ENCODE data around the gene ADIPOQ. TPM values are rescaled to one million over a fixed set of nuclear protein-coding genes. Genes with fewer than 3 reads are reported as not detected.
"Not testable (repeated sequence)": the region's sequence is repeated elsewhere in the genome, so short reads cannot be mapped to it uniquely, and the experiment has no call there.

ADIPOQ gene
- total RNA-seq, 1 experiment from 2014 or later, result not detected

- Mint-ChIP-seq H3K9me3 (no peaks in the 10 kb centered on the region), H3K4me1 (peaks cover 29 to 40% of the 10 kb centered on the region in 2 experiments), H3K27ac (peak overlapping the region in 1 of 3 experiments; percentile 58; a peak in 1 of 7 replicates), H3K27me3 (ENCODE audit: low read depth) (peaks cover 27% of the 10 kb centered on the region), H3K4me3 (no peak overlapping the region), H3K36me3 (ENCODE audit: insufficient read depth in 1 of 3, low read depth in 3 of 3) (no peaks in the 10 kb centered on the region)
- Histone ChIP-seq H4K91ac (ENCODE audit: insufficient read length, low read depth, low read length) (no peak overlapping the region), H3K14ac (ENCODE audit: insufficient read depth, low read length) (no peak overlapping the region), H2AK5ac (ENCODE audit: insufficient read length, low read length) (no peak overlapping the region), H4K20me1 (ENCODE audit: control insufficient read depth, insufficient read depth, insufficient read length) (no peaks in the 10 kb centered on the region), H3K4me1 (ENCODE audit: insufficient read depth, low read length) (no peaks in the 10 kb centered on the region; the same call in 1 of the 2 replicates), H3K23me2 (ENCODE audit: insufficient read length, low read depth, low read length, poor library complexity, severe bottlenecking) (peaks cover 8% of the 10 kb centered on the region), H3K27me3 (ENCODE audit: insufficient read depth, low read length) (peaks cover 2% of the 10 kb centered on the region; the same call in 1 of the 2 replicates), H4K8ac (replicated peaks; ENCODE audit: insufficient read length, low read depth, low read length) (no peak overlapping the region), H3K27ac (ENCODE audit: insufficient read length, low read depth, low read length) (no peak overlapping the region), H2BK15ac (ENCODE audit: low read depth, low read length) (no peak overlapping the region), H3K23ac (ENCODE audit: insufficient read length, low read depth, low read length) (no peak overlapping the region), H3K79me1 (ENCODE audit: insufficient read depth, low read depth, low read length, poor library complexity, severe bottlenecking) (no peaks in the 10 kb centered on the region), H2BK120ac (ENCODE audit: low read depth, low read length, poor library complexity, severe bottlenecking) (no peak overlapping the region), H2BK12ac (ENCODE audit: insufficient read length, low read depth, low read length) (no peak overlapping the region), H4K5ac (ENCODE audit: insufficient read length, low read depth, low read length) (no peak overlapping the region), H2AFZ (ENCODE audit: low read length) (peak overlapping the region; percentile 97), H3K9ac (ENCODE audit: extremely low read depth, insufficient read length, low read length) (no peak overlapping the region), H2BK20ac (ENCODE audit: low read depth, low read length, poor library complexity, severe bottlenecking) (no peak overlapping the region), H3K79me2 (ENCODE audit: insufficient read depth, low read length) (no peaks in the 10 kb centered on the region), H2BK5ac (ENCODE audit: insufficient read length, low read length) (no peak overlapping the region), H3K9me3 (ENCODE audit: control insufficient read depth, low read depth, low read length) (no peaks in the 10 kb centered on the region), H3T11ph (ENCODE audit: low read length) (no peak overlapping the region), H3K4me2 (ENCODE audit: insufficient read depth, insufficient read length, low read length) (no peak overlapping the region), H3K56ac (ENCODE audit: insufficient read length, low read depth, low read length) (no peak overlapping the region), H3K18ac (ENCODE audit: insufficient read length, low read depth, low read length) (no peak overlapping the region), H3K4ac (ENCODE audit: low read depth, low read length) (no peak overlapping the region)
- peak; percentile 82 for TF ChIP-seq CTCF (conservative IDR thresholded peaks at IDR 0.05)
- no peak for DNase-seq
- WGBS (ENCODE audit: extremely low coverage, insufficient read length, low lambda C conversion rate), result no CpG with 5 or more reads among the region's 11 CpGs
Observed at GRCh38 chr3:186821429-186822387, 20.8 kb upstream of the ADIPOQ start.

GRCh38 chr3:186822388-186822759 lies 20.1 kb upstream of the ADIPOQ start:
- not testable (repeated sequence) for H3K4me1 ChIP-seq (ENCODE audit: insufficient read depth, low read length); H3K23ac ChIP-seq (ENCODE audit: insufficient read length, low read depth, low read length); H3K9ac ChIP-seq (ENCODE audit: extremely low read depth, insufficient read length, low read length); DNase-seq; H3K36me3 Mint-ChIP-seq (ENCODE audit: insufficient read depth in 1 of 3, low read depth in 3 of 3); H2BK12ac ChIP-seq (ENCODE audit: insufficient read length, low read depth, low read length); H2AK5ac ChIP-seq (ENCODE audit: insufficient read length, low read length); H3K4me2 ChIP-seq (ENCODE audit: insufficient read depth, insufficient read length, low read length); H3K27me3 ChIP-seq (ENCODE audit: insufficient read depth, low read length); H3T11ph ChIP-seq (ENCODE audit: low read length); H3K79me1 ChIP-seq (ENCODE audit: insufficient read depth, low read depth, low read length, poor library complexity, severe bottlenecking); H3K18ac ChIP-seq (ENCODE audit: insufficient read length, low read depth, low read length); H3K27ac ChIP-seq (ENCODE audit: insufficient read length, low read depth, low read length); H4K91ac ChIP-seq (ENCODE audit: insufficient read length, low read depth, low read length); H4K20me1 ChIP-seq (ENCODE audit: control insufficient read depth, insufficient read depth, insufficient read length); H4K5ac ChIP-seq (ENCODE audit: insufficient read length, low read depth, low read length); H3K4me3 Mint-ChIP-seq; H4K8ac ChIP-seq (replicated peaks; ENCODE audit: insufficient read length, low read depth, low read length); H3K79me2 ChIP-seq (ENCODE audit: insufficient read depth, low read length); H3K56ac ChIP-seq (ENCODE audit: insufficient read length, low read depth, low read length); H2AFZ ChIP-seq (ENCODE audit: low read length); H3K14ac ChIP-seq (ENCODE audit: insufficient read depth, low read length); H3K4ac ChIP-seq (ENCODE audit: low read depth, low read length); H2BK20ac ChIP-seq (ENCODE audit: low read depth, low read length, poor library complexity, severe bottlenecking); H2BK5ac ChIP-seq (ENCODE audit: insufficient read length, low read length); H3K27ac Mint-ChIP-seq; H2BK120ac ChIP-seq (ENCODE audit: low read depth, low read length, poor library complexity, severe bottlenecking); H2BK15ac ChIP-seq (ENCODE audit: low read depth, low read length); H3K9me3 ChIP-seq (ENCODE audit: control insufficient read depth, low read depth, low read length); H3K9me3 Mint-ChIP-seq
- H3K23me2 ChIP-seq (ENCODE audit: insufficient read length, low read depth, low read length, poor library complexity, severe bottlenecking), result peaks cover 12% of the 10 kb centered on the region
- H3K27me3 Mint-ChIP-seq (ENCODE audit: low read depth), result peaks cover 27% of the 10 kb centered on the region
- no CpG with 5 or more reads among the region's 1 CpG for WGBS (ENCODE audit: extremely low coverage, insufficient read length, low lambda C conversion rate)
- peaks cover 27 to 35% of the 10 kb centered on the region in 2 experiments for H3K4me1 Mint-ChIP-seq

Data from H9 (cell line).